Natural killer cell (primary cell): ENCODE data around the gene STXBP6. TPM values are rescaled to one million over a fixed set of nuclear protein-coding genes. Genes with fewer than 3 reads are reported as not detected.

Experiments used
- ATAC-seq, 3 donors: fragments of 150-1000 bp in 2 of 3; fragments of 200-7000 bp in 1 of 3; cut with Tn5 transposase; 1 replicate in 1 of 3; 2 replicates in 2 of 3; pipeline ENCODE4 v1.10.0; 2021; ENCODE audit warnings: mild to moderate bottlenecking in 2 of 3, moderate library complexity in 2 of 3
- DNase-seq, 2 donors: peaks; one replicate each; pipeline versions ENCODE4 v3.0.0 to v3.0.0-alpha.2; 2013 to 2021; ENCODE audit warnings: mixed read lengths in 1 of 2
- H3K27ac ChIP-seq: one replicate; pipeline ENCODE4 v1.5.1; 2013; ENCODE audit warnings: mild to moderate bottlenecking, low read length
- H3K27me3 ChIP-seq: one replicate; pipeline ENCODE4 v1.6.1; 2013; ENCODE audit warnings: low read length; ENCODE audit not compliant: control insufficient read depth, insufficient read depth
- H3K36me3 ChIP-seq: one replicate; pipeline ENCODE4 v1.6.1; 2013; ENCODE audit warnings: low read length; ENCODE audit not compliant: control insufficient read depth, insufficient read depth
- H3K4me1 ChIP-seq: one replicate; pipeline ENCODE4 v1.6.1; 2013; ENCODE audit warnings: low read length; ENCODE audit not compliant: control insufficient read depth, insufficient read depth
- H3K4me3 ChIP-seq: one replicate; pipeline ENCODE4 v1.5.1; 2013; ENCODE audit warnings: low read length
- H3K9me3 ChIP-seq: one replicate; pipeline ENCODE4 v1.6.1; 2013; ENCODE audit warnings: low read length; ENCODE audit not compliant: control insufficient read depth, insufficient read depth
- H3K27ac Mint-ChIP-seq, 2 donors: one replicate each; pipeline ENCODE4 v1.8.0; 2022; ENCODE audit warnings: mild to moderate bottlenecking in 2 of 2, mixed read lengths in 2 of 2, moderate library complexity in 1 of 2
- H3K27me3 Mint-ChIP-seq, 2 donors: one replicate each; pipeline ENCODE4 v1.8.0; 2022; ENCODE audit warnings: low read depth in 2 of 2, mixed read lengths in 2 of 2
- H3K36me3 Mint-ChIP-seq: one replicate; pipeline ENCODE4 v1.8.0; 2022; ENCODE audit warnings: mixed read lengths
- H3K4me1 Mint-ChIP-seq, 2 donors: one replicate each; pipeline ENCODE4 v1.8.0; 2022; ENCODE audit warnings: mixed read lengths in 2 of 2
- H3K4me3 Mint-ChIP-seq: one replicate; pipeline ENCODE4 v1.8.0; 2022; ENCODE audit warnings: mild to moderate bottlenecking, moderate library complexity, mixed read lengths
- H3K9me3 Mint-ChIP-seq, 2 donors: one replicate each; pipeline ENCODE4 v1.8.0; 2022; ENCODE audit warnings: mixed read lengths in 2 of 2
- WGBS: methylation state at CpG from one replicate; pipeline ENCODE4 v1.1.7; 2013; ENCODE audit warnings: missing lambda C conversion rate; ENCODE audit not compliant: insufficient coverage; 5-methylcytosine and 5-hydroxymethylcytosine counted together
- intact Hi-C: fragments of 100-400 bp; cut with micrococcal nuclease; formaldehyde crosslinking; loops from one replicate; pipeline ENCODE4 v1.14.2; 2022
- total RNA-seq, 4 donors: library from RNA; stranded (reverse); fragments of 120-200 nt in 1 of 4; gene quantifications; one replicate each; pipeline versions ENCODE4 v1.2.3 to v1.2.4, GENCODE V29; 2013 to 2022
- TF ChIP-seq, protein P1 (sequence below): fragments of 200-600 bp; IDR thresholded peaks from one replicate; pipeline ENCODE4 v1.8.0; 2022; ENCODE audit warnings: antibody characterized with exemption

The STXBP6 gene
- total RNA-seq, 3 donors from 2014 or later (not counting 1 experiment from before 2014, with no cell fraction given): 0.20 TPM; not detected in 2

DNA sequence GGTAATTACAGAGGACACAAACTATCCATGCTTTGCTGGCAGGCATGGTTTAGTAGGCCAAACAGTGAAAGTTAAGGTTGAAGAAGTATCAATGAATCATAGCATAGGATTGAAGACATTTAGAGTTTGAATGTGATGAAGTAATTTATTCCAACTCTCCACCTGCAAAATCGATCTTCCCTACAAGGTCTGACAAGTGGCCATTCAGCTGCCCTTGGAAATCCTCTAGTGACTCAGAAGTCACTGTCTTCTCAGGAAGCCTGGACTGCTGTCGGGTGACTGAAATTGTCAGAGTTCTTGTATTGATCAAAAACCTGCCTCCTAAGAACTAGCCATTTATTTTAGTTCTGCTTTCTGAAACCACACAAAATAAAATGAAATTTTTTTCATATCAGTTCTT, 17.7 kb upstream of the STXBP6 start:
- Histone ChIP-seq H3K9me3 (no peaks in the 10 kb centered on the region), H3K36me3 (no peaks in the 10 kb centered on the region), H3K4me3 (no peak overlapping the region), H3K4me1 (no peaks in the 10 kb centered on the region), H3K27me3 (peaks cover 3% of the 10 kb centered on the region), H3K27ac (no peak overlapping the region)
- Mint-ChIP-seq H3K9me3 (no peaks in the 10 kb centered on the region), H3K4me1 (no peaks in the 10 kb centered on the region), H3K27me3 (peaks cover 23 to 27% of the 10 kb centered on the region in 2 donors), H3K4me3 (no peak overlapping the region), H3K36me3 (no peaks in the 10 kb centered on the region), H3K27ac (no peak overlapping the region)
- no peak for ATAC-seq
- TF ChIP-seq, protein P1, sequence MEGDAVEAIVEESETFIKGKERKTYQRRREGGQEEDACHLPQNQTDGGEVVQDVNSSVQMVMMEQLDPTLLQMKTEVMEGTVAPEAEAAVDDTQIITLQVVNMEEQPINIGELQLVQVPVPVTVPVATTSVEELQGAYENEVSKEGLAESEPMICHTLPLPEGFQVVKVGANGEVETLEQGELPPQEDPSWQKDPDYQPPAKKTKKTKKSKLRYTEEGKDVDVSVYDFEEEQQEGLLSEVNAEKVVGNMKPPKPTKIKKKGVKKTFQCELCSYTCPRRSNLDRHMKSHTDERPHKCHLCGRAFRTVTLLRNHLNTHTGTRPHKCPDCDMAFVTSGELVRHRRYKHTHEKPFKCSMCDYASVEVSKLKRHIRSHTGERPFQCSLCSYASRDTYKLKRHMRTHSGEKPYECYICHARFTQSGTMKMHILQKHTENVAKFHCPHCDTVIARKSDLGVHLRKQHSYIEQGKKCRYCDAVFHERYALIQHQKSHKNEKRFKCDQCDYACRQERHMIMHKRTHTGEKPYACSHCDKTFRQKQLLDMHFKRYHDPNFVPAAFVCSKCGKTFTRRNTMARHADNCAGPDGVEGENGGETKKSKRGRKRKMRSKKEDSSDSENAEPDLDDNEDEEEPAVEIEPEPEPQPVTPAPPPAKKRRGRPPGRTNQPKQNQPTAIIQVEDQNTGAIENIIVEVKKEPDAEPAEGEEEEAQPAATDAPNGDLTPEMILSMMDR: no peak
- WGBS: 87% methylated on average over 2 of the region's 2 CpGs
- intact Hi-C loops: no loop called here
- no peak for DNase-seq

DNA sequence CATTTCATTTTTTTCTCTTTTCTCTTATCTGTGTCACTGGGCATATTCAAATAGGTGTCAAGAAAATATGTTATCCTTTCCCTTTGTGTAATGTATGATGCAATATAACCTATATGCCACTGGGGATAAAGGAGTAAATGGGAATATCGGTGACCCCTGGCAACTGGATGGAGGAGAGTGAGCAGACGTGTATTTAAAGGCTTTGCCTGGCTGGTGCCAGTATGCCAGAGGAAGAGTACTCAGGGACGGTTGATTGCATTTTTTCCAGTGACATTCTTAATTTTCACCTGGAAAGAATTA, 12.0 kb upstream of the STXBP6 start:
- Mint-ChIP-seq H3K4me3 (no peak overlapping the region), H3K27ac (no peak overlapping the region), H3K9me3 (no peaks in the 10 kb centered on the region), H3K4me1 (no peaks in the 10 kb centered on the region), H3K27me3 (peaks cover 26 to 61% of the 10 kb centered on the region in 2 donors), H3K36me3 (no peaks in the 10 kb centered on the region)
- Histone ChIP-seq H3K27ac (no peak overlapping the region), H3K27me3 (peaks cover 3% of the 10 kb centered on the region), H3K36me3 (no peaks in the 10 kb centered on the region), H3K4me1 (no peaks in the 10 kb centered on the region), H3K4me3 (no peak overlapping the region), H3K9me3 (no peaks in the 10 kb centered on the region)
- DNase-seq (no peak), ATAC-seq (no peak)
- 60% methylated on average over 3 of the region's 3 CpGs for WGBS
- intact Hi-C loops: no loop called here
- TF ChIP-seq, protein P1: no peak

- 80% methylated on average over 1 of the region's 1 CpG for WGBS
- H3K27ac Mint-ChIP-seq: no peak overlapping the region
- TF ChIP-seq, protein P1: no peak
- Histone ChIP-seq H3K4me3 (no peak overlapping the region), H3K36me3 (no peaks in the 10 kb centered on the region), H3K27ac (no peak overlapping the region), H3K9me3 (no peaks in the 10 kb centered on the region), H3K4me1 (no peaks in the 10 kb centered on the region), H3K27me3 (peaks cover 14% of the 10 kb centered on the region)
- DNase-seq (no peak), ATAC-seq (no peak)
- H3K36me3 Mint-ChIP-seq: no peaks in the 10 kb centered on the region
- H3K4me1 Mint-ChIP-seq: no peaks in the 10 kb centered on the region
- peaks cover 28 to 81% of the 10 kb centered on the region in 2 donors for H3K27me3 Mint-ChIP-seq
- no peak overlapping the region for H3K4me3 Mint-ChIP-seq
- no peaks in the 10 kb centered on the region for H3K9me3 Mint-ChIP-seq
- intact Hi-C loops: no loop called here
These were observed 6.7 kb upstream of the STXBP6 start for GRCh38 chr14:25056688-25057078.

DNA sequence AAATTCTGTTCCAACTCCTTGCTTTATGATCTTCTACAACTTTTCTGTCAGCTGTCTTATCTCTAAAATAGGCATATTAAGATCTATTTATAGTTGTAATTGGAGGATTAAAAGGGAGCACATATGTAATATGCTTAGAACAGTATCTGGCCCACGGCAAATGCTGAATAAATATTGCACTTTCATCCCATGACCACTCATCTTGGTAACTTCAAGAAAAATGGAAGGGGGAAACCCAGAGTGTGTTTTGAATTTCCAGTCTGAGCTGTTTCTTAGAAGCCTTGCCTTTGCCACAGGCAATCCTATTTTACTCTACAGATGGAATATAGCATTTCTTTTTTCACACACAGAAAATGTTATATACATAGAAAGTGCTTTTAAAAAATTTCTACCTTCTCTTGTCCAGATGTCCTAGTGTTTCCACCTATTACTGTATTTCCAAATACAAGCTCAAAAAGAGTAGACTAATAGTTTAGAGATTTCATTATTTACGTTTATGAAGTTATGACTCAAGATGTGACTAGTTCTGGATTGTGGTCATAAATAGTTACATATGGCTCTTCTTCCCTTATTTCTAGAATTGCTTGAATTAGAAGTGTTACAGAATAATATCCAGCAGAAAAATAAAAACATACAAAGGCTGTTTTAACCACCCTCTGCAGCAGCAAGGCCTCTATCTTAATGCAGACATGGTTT, 6.2 kb upstream of the STXBP6 start:
- no peaks in the 10 kb centered on the region for H3K9me3 ChIP-seq
- Mint-ChIP-seq H3K27me3 (peaks cover 30 to 81% of the 10 kb centered on the region in 2 donors), H3K27ac (no peak overlapping the region), H3K9me3 (no peaks in the 10 kb centered on the region), H3K4me1 (no peaks in the 10 kb centered on the region), H3K4me3 (no peak overlapping the region), H3K36me3 (no peaks in the 10 kb centered on the region)
- no peak for ATAC-seq
- TF ChIP-seq, protein P1: no peak
- intact Hi-C loops: no loop called here
- peaks cover 17% of the 10 kb centered on the region for H3K27me3 ChIP-seq
- 100% methylated on average over 1 of the region's 2 CpGs for WGBS
- H3K27ac ChIP-seq: no peak overlapping the region
- no peaks in the 10 kb centered on the region for H3K4me1 ChIP-seq
- H3K4me3 ChIP-seq: no peak overlapping the region
- DNase-seq: no peak
- no peaks in the 10 kb centered on the region for H3K36me3 ChIP-seq
